Measurements from ENCODE around the gene CDH4. TPM values are rescaled to one million over a fixed set of nuclear protein-coding genes. Genes with fewer than 3 reads are reported as not detected.

CDH4 gene
- total RNA-seq, 2 donors from 2014 or later: 0.05 to 2.2 TPM

- Histone ChIP-seq H3K36me3 (no peaks in the 10 kb centered on the region), H3K4me1 (replicated peaks) (no peaks in the 10 kb centered on the region), H3K27me3 (replicated peaks; ENCODE audit: insufficient read depth) (peaks cover 3% of the 10 kb centered on the region), H3K27ac (no peak overlapping the region), H3K4me3 (no peak overlapping the region), H3K9me3 (no peaks in the 10 kb centered on the region)
- TF ChIP-seq, protein P1, sequence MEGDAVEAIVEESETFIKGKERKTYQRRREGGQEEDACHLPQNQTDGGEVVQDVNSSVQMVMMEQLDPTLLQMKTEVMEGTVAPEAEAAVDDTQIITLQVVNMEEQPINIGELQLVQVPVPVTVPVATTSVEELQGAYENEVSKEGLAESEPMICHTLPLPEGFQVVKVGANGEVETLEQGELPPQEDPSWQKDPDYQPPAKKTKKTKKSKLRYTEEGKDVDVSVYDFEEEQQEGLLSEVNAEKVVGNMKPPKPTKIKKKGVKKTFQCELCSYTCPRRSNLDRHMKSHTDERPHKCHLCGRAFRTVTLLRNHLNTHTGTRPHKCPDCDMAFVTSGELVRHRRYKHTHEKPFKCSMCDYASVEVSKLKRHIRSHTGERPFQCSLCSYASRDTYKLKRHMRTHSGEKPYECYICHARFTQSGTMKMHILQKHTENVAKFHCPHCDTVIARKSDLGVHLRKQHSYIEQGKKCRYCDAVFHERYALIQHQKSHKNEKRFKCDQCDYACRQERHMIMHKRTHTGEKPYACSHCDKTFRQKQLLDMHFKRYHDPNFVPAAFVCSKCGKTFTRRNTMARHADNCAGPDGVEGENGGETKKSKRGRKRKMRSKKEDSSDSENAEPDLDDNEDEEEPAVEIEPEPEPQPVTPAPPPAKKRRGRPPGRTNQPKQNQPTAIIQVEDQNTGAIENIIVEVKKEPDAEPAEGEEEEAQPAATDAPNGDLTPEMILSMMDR (IDR thresholded peaks at IDR 0.05): no peak
- TF ChIP-seq POLR2A (IDR thresholded peaks at IDR 0.05) (no peak), POLR2AphosphoS5 (IDR thresholded peaks at IDR 0.05) (no peak)
- intact Hi-C loops (cut with DNase I): no loop called here
- no peak for DNase-seq (ENCODE audit: low spot score)
- 73% methylated on average over 19 of the region's 19 CpGs for WGBS
Measured at GRCh38 chr20:61499859-61500554, 247.9 kb downstream of the CDH4 start.

- no peaks in the 10 kb centered on the region for H3K27me3 ChIP-seq (replicated peaks; ENCODE audit: insufficient read depth)
- no peak overlapping the region for H3K27ac ChIP-seq
- no peak for TF ChIP-seq POLR2AphosphoS5 (IDR thresholded peaks at IDR 0.05)
- WGBS: 28% methylated on average over 11 of the region's 11 CpGs
- intact Hi-C loops (cut with DNase I): no loop called here
- no peaks in the 10 kb centered on the region for H3K9me3 ChIP-seq
- H3K36me3 ChIP-seq: no peaks in the 10 kb centered on the region
- no peaks in the 10 kb centered on the region for H3K4me1 ChIP-seq (replicated peaks)
- DNase-seq (ENCODE audit: low spot score): no peak
- no peak overlapping the region for H3K4me3 ChIP-seq
Measured at GRCh38 chr20:61500791-61501321, 248.8 kb downstream of the CDH4 start.

DNA sequence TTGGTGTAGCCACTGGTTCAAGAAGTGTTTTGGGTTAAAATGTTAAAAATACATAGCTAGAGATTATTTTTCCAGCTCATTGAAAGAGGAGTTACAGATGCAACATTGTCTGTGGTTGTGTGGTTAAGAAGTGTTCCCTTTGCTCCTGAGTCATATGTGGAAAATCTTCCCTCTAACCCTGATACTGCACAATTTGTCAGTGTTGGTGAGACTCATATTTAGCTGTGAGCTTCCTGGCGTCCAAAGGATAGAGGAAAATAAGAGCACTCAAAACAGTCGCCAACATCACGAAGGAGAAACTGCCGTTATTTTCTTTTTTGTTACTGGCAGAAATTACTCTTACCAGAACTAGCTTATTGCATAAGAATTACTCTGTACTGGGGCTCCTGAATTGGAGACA, 250.4 kb downstream of the CDH4 start:
- TF ChIP-seq POLR2AphosphoS5 (IDR thresholded peaks at IDR 0.05) (no peak), POLR2A (IDR thresholded peaks at IDR 0.05) (no peak)
- TF ChIP-seq, protein P1 (IDR thresholded peaks at IDR 0.05): no peak
- Histone ChIP-seq H3K4me3 (no peak overlapping the region), H3K27ac (no peak overlapping the region), H3K36me3 (no peaks in the 10 kb centered on the region), H3K9me3 (no peaks in the 10 kb centered on the region), H3K4me1 (replicated peaks) (no peaks in the 10 kb centered on the region), H3K27me3 (replicated peaks; ENCODE audit: insufficient read depth) (no peaks in the 10 kb centered on the region)
- WGBS: 95% methylated on average over 4 of the region's 4 CpGs
- no peak for DNase-seq (ENCODE audit: low spot score)
- intact Hi-C loops (cut with DNase I): no loop called here

DNA sequence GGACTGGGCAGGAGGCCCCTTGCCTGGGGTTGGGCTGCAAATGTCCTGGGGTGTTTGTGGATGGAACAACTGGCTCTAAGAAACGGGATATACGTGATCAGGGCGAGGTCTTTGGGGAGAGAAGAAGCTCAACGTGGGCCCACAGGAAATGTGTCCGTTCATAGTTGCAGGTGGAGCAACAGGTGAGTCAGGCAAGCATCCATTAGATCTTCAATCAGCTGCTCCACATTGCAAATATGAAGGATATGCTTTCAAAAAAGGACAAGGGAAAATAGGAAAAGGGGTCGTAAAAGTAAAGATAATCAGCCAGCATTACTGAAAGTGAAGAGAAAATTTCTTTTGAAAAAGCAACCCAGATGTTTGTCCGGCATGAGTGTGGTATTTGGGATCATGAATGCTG, 251.0 kb downstream of the CDH4 start:
- Histone ChIP-seq H3K27ac (no peak overlapping the region), H3K27me3 (replicated peaks; ENCODE audit: insufficient read depth) (no peaks in the 10 kb centered on the region), H3K4me3 (no peak overlapping the region), H3K36me3 (no peaks in the 10 kb centered on the region), H3K9me3 (no peaks in the 10 kb centered on the region), H3K4me1 (replicated peaks) (no peaks in the 10 kb centered on the region)
- no peak for TF ChIP-seq POLR2AphosphoS5 (IDR thresholded peaks at IDR 0.05)
- no peak for TF ChIP-seq POLR2A (IDR thresholded peaks at IDR 0.05)
- TF ChIP-seq, protein P1 (IDR thresholded peaks at IDR 0.05): no peak
- intact Hi-C loops (cut with DNase I): no loop called here
- 87% methylated on average over 7 of the region's 7 CpGs for WGBS
- DNase-seq (ENCODE audit: low spot score): no peak

DNA sequence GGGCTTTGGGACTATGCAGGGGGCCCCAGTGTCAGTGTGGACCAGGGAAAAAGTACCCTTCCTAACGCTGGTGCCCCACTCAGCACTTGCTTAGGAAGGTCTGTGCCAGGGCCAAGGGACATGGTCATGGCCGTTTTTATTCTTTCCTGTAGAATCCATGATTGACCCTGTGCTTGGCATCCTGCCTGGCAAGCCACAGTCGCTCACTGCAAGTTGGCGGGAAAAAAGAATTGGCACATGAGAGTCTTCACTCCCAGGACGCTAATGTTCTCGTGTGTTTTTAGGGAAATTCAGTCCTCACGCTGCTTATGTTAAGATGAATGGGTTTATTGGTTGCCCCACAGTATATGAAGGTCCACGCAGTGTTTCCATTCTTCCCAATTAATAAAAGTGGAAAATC, 253.4 kb downstream of the CDH4 start:
- no peaks in the 10 kb centered on the region for H3K9me3 ChIP-seq
- no peak for DNase-seq (ENCODE audit: low spot score)

More for the DNA sequence above, 253.4 kb downstream of the CDH4 start:
- no peaks in the 10 kb centered on the region for H3K36me3 ChIP-seq
- no peak overlapping the region for H3K4me3 ChIP-seq
- TF ChIP-seq POLR2AphosphoS5 (IDR thresholded peaks at IDR 0.05): no peak
- TF ChIP-seq, protein P1 (IDR thresholded peaks at IDR 0.05): no peak
- no peak for TF ChIP-seq POLR2A (IDR thresholded peaks at IDR 0.05)
- intact Hi-C loops (cut with DNase I): no loop called here
- WGBS: 53% methylated on average over 8 of the region's 8 CpGs
- H3K4me1 ChIP-seq (replicated peaks): no peaks in the 10 kb centered on the region
- no peak overlapping the region for H3K27ac ChIP-seq
- no peaks in the 10 kb centered on the region for H3K27me3 ChIP-seq (replicated peaks; ENCODE audit: insufficient read depth)

Data from prostate gland (tissue), 2 donors.